T-cell (primary cell): ENCODE results near the gene PSORS1C1. TPM values are rescaled to one million over a fixed set of nuclear protein-coding genes. Genes with fewer than 3 reads are reported as not detected.
A peak's percentile ranks its signal among the peaks of the same experiment; 100 is the strongest.
"Not testable (repeated sequence)": the region's sequence is repeated elsewhere in the genome, so short reads cannot be mapped to it uniquely, and the experiment has no call there.

Experiments
- ATAC-seq, 4 experiments: fragments of 200-7000 bp in 3 of 4; fragments of 150-1000 bp in 1 of 4; cut with Tn5 transposase; replicated peaks in 1 of 4; 1 replicate in 3 of 4; 2 replicates in 1 of 4; pipeline ENCODE4 v1.10.0; 2021; ENCODE audit warnings: moderate library complexity in 3 of 4, mild to moderate bottlenecking in 2 of 4, moderate number of reproducible peaks in 1 of 4
- CTCF ChIA-PET, 2 donors: fragments of 300-600 bp; sonication (Branson Sonifier 250); formaldehyde crosslinking; loops; one replicate each; lab custom pipeline; 2022; ENCODE audit warnings: antibody characterized with exemption in 2 of 2; lab: Charles Lee
- POLR2A ChIA-PET, 2 donors: fragments of 300-600 bp; sonication (Branson Sonifier 250); formaldehyde crosslinking; loops; one replicate each; lab custom pipeline; 2022; ENCODE audit warnings: antibody characterized with exemption in 2 of 2; lab: Charles Lee
- DNase-seq, 35 experiments: peaks; one replicate each; pipeline versions ENCODE4 v3.0.0 to v3.0.0-alpha.2; 2013 to 2023
- H3K27ac ChIP-seq: one replicate; pipeline ENCODE4 v1.5.1; 2013; ENCODE audit warnings: low read length
- H3K27me3 ChIP-seq, 2 experiments: replicated peaks in 1 of 2; 1 replicate in 1 of 2; 2 replicates in 1 of 2; pipeline versions ENCODE4 v1.6.1 to v1.7.0; 2013; ENCODE audit warnings: low read length in 1 of 2, mixed read lengths in 1 of 2; ENCODE audit not compliant: control insufficient read depth in 2 of 2, insufficient read depth in 2 of 2; ENCODE audit errors: extremely low read depth in 1 of 2
- H3K36me3 ChIP-seq, 2 donors: 1 replicate in 1 of 2; 2 replicates in 1 of 2; pipeline versions ENCODE4 v1.6.1 to v1.7.0; 2013; ENCODE audit warnings: low read length in 1 of 2; ENCODE audit not compliant: control insufficient read depth in 2 of 2, insufficient read depth in 1 of 2; ENCODE audit errors: extremely low read depth in 1 of 2
- H3K4me1 ChIP-seq, 2 experiments: 1 replicate in 1 of 2; 2 replicates in 1 of 2; pipeline versions ENCODE4 v1.6.1 to v1.7.0; 2013; ENCODE audit warnings: low read length in 2 of 2, mixed read lengths in 1 of 2; ENCODE audit not compliant: insufficient read depth in 2 of 2, control insufficient read depth in 1 of 2; ENCODE audit errors: extremely low read depth in 1 of 2
- H3K4me3 ChIP-seq, 2 donors: 1 replicate in 1 of 2; 2 replicates in 1 of 2; pipeline versions ENCODE4 v1.5.1 to v1.7.0; 2013; ENCODE audit warnings: mild to moderate bottlenecking in 2 of 2, low read length in 1 of 2, moderate library complexity in 1 of 2; ENCODE audit not compliant: control insufficient read depth in 1 of 2; ENCODE audit errors: extremely low read depth in 1 of 2
- H3K9me3 ChIP-seq: 2 replicates; pipeline ENCODE4 v1.7.0; 2013
- H3K27ac Mint-ChIP-seq, 2 donors: one replicate each; pipeline ENCODE4 v1.8.0; 2020 to 2021; ENCODE audit warnings: mild to moderate bottlenecking in 2 of 2, mixed read lengths in 2 of 2
- H3K27me3 Mint-ChIP-seq, 2 donors: one replicate each; pipeline ENCODE4 v1.8.0; 2021 to 2022; ENCODE audit warnings: mixed read lengths in 2 of 2
- H3K36me3 Mint-ChIP-seq: one replicate; pipeline ENCODE4 v1.8.0; 2021; ENCODE audit warnings: mixed read lengths
- H3K4me1 Mint-ChIP-seq, 3 donors: one replicate each; pipeline ENCODE4 v1.8.0; 2020 to 2022; ENCODE audit warnings: mixed read lengths in 3 of 3, mild to moderate bottlenecking in 1 of 3
- H3K4me3 Mint-ChIP-seq, 3 donors: one replicate each; pipeline ENCODE4 v1.8.0; 2020 to 2022; ENCODE audit warnings: mild to moderate bottlenecking in 3 of 3, mixed read lengths in 3 of 3, moderate library complexity in 3 of 3
- H3K9me3 Mint-ChIP-seq, 3 donors: one replicate each; pipeline ENCODE4 v1.8.0; 2020 to 2022; ENCODE audit warnings: mixed read lengths in 3 of 3
- WGBS: methylation state at CpG from one replicate; pipeline ENCODE4 v1.1.5; 2013; ENCODE audit warnings: missing lambda C conversion rate; ENCODE audit not compliant: insufficient coverage; 5-methylcytosine and 5-hydroxymethylcytosine counted together
- total RNA-seq, 35 experiments: library from RNA in 6 of 35; stranded (reverse) in 6 of 35; fragments of 120-200 nt in 1 of 35; gene quantifications; one replicate each; pipeline versions ENCODE4 v1.2.1 to v1.2.4 and lab custom pipeline; 2013 to 2026

The PSORS1C1 gene
- total RNA-seq, 5 donors from 2014 or later (not counting 1 experiment from before 2014, with no cell fraction given) = not detected

DNA sequence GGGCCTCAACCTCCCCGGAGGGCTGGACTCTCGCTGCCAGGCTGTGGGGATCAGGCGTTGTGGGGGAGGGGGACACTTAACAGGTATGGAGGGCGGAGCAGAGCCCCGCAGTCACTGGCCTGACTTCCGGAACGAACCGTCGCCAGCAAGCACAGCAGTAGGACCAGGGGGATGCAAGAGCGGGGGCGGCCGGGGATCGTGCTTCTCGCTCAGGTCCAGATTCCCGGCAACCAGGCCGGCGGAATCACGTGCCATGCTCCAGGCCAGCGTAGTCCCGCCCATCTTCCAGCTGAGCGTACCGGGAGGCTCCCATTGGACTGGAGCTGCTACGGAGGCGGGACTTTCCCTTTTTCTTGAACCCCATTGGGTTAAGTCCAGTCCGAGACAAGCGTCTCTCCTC, 65.9 kb downstream of the PSORS1C1 start:
- Mint-ChIP-seq H3K9me3 (no peaks in the 10 kb centered on the region), H3K36me3 (no peaks in the 10 kb centered on the region), H3K27me3 (no peaks in the 10 kb centered on the region), H3K4me1 (peaks cover 9 to 29% (median 21%) of the 10 kb centered on the region in 3 donors), H3K4me3 (peak overlapping the region; percentile 72 to 86 (median 85)), H3K27ac (peak overlapping the region; percentile 64 to 85)
- Histone ChIP-seq H3K27ac (no peak overlapping the region), H3K27me3 (no peaks in the 10 kb centered on the region), H3K9me3 (no peaks in the 10 kb centered on the region), H3K4me1 (peaks cover 0 to 21% of the 10 kb centered on the region in 2 experiments), H3K4me3 (peak overlapping the region; percentile 54 to 57), H3K36me3 (no peaks in the 10 kb centered on the region)
- DNase-seq = peak in 32 of 35 experiments; percentile 21 to 82 (median 52)
- POLR2A ChIA-PET = interaction anchor here in 1 of 2 donors (0.6 kb wide), 1 partner anchor 18 kb away, joined by 3 read pairs; no protein-coding TSS in a partner anchor
- peak; percentile 86 to 100 (median 94) for ATAC-seq
- CTCF ChIA-PET = interaction anchor here in 1 of 2 donors (1.1 kb wide), 1 partner anchor 12 kb away, joined by 3 read pairs; no protein-coding TSS in a partner anchor
- 62% methylated on average over 23 of the region's 26 CpGs for WGBS

DNA sequence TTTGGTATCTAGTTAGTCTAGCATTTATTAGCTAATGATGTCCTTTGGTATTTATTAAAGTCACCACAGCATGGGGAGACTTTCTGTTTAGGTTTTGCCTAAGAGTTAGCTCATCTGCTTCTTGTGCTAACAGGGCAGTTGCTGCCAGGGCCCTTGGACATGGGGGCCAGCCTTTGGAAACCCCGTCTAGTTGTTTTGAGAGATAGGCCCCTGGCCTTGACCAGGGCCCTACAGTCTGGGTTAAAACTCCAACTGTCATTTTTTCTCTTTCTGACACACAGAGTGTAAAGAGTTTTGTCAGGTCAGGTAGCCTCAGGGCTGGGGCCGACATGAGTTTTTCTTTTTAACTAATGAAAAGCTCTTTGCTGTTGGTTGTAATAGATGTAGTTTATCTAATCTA, 68.7 kb downstream of the PSORS1C1 start:
- CTCF ChIA-PET, ATAC-seq, H3K36me3 ChIP-seq, H3K27me3 ChIP-seq, H3K9me3 ChIP-seq, H3K9me3 Mint-ChIP-seq, POLR2A ChIA-PET, H3K27me3 Mint-ChIP-seq, H3K4me3 Mint-ChIP-seq, H3K4me3 ChIP-seq, H3K27ac ChIP-seq, DNase-seq, H3K36me3 Mint-ChIP-seq, H3K27ac Mint-ChIP-seq: not testable (repeated sequence)
- WGBS = no CpG with 5 or more reads among the region's 2 CpGs
- H3K4me1 ChIP-seq = peaks cover 0 to 11% of the 10 kb centered on the region in 2 experiments
- H3K4me1 Mint-ChIP-seq = peaks cover 6 to 23% (median 14%) of the 10 kb centered on the region in 3 donors

DNA sequence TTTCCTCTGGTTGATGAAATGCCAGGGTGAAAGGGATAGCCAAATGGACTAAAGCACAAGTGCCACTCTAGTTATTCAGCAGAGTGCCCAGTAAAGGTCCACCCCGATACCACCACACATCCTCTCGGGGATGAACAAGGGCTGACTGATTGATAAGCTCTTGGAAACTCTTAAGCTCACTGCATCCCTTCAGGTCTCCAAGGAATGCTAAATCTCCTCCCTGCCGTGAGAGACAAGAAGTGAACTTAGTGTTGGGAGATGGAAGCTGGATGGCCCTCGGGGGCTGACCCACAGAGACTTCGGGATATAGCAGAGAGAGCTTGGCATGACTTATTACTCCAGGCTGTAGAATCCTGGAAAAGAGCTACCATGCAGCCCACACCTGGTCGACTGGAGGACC, 69.3 kb downstream of the PSORS1C1 start:
- H3K36me3 Mint-ChIP-seq, CTCF ChIA-PET, POLR2A ChIA-PET, H3K4me3 ChIP-seq, H3K36me3 ChIP-seq, H3K27me3 ChIP-seq, H3K4me3 Mint-ChIP-seq, H3K27ac ChIP-seq, H3K27ac Mint-ChIP-seq, ATAC-seq, H3K9me3 Mint-ChIP-seq, H3K27me3 Mint-ChIP-seq, H3K4me1 ChIP-seq, H3K9me3 ChIP-seq, DNase-seq: not testable (repeated sequence)
- WGBS = 100% methylated on average over 2 of the region's 6 CpGs
- H3K4me1 Mint-ChIP-seq = peaks cover 2 to 17% (median 13%) of the 10 kb centered on the region in 3 donors

DNA sequence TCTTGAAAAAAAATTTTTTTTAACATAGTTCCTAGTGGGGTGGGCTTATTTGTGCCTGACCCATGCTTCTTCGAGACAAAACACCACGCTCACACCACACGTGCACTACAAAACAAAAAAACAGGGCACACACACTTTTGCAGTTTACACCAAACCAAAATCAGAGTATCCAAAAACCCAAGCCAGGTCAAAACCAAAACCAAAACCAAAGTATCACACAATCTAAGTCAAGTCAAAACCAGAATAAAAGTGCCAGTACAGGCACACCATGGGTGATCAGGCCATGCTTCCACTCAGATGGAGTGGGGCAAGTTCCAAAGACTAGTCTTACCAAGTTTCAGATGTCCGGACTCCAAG, 71.1 kb downstream of the PSORS1C1 start:
- CTCF ChIA-PET, H3K4me3 Mint-ChIP-seq, H3K27ac Mint-ChIP-seq, ATAC-seq, H3K27me3 Mint-ChIP-seq, H3K4me1 Mint-ChIP-seq, DNase-seq, H3K4me3 ChIP-seq, H3K9me3 Mint-ChIP-seq, H3K9me3 ChIP-seq, H3K27me3 ChIP-seq, H3K27ac ChIP-seq, POLR2A ChIA-PET, H3K4me1 ChIP-seq, H3K36me3 Mint-ChIP-seq, H3K36me3 ChIP-seq: not testable (repeated sequence)
- WGBS = 86% methylated on average over 2 of the region's 4 CpGs

DNA sequence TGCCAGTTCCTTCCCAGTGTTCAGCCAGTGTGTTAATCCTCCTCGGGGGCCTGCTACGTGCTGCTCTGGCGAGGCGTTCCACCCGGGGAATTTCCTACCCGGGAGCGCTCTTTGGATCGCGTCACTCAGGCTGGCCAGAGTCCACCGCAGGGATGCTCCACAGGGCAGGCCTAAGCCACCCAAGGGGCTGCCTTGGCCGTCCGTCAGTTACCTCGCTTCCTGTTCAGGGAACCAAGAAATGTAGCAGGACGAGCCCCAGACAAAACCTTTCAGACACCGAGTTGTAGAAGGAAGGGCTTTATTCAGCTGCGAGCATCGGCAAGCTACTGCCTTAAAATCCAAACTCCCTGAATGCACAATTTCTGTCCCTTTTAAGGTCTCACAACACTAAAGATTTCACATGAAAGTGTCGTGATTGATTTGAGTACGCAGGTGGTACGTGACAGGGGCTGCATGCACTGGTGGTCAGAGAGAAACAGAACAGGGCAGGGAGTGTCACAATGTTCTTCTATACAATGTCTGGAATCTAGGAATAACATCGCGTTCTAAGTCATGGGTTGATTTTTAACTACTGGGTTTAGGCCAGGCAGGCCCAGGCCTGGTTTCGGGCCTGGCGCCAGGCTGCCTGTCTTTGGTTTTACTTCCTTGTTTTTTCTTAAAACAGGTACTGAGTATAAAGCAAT, 71.6 kb downstream of the PSORS1C1 start:
- peaks cover 0 to 2% (median 0%) of the 10 kb centered on the region in 3 donors for H3K4me1 Mint-ChIP-seq
- POLR2A ChIA-PET = no interaction called here
- DNase-seq = no peak
- Histone ChIP-seq H3K4me3 (no peak overlapping the region), H3K36me3 (no peaks in the 10 kb centered on the region), H3K4me1 (no peaks in the 10 kb centered on the region), H3K27me3 (no peaks in the 10 kb centered on the region), H3K9me3 (no peaks in the 10 kb centered on the region), H3K27ac (no peak overlapping the region)
- H3K27me3 Mint-ChIP-seq = no peaks in the 10 kb centered on the region
- no peak for ATAC-seq
- CTCF ChIA-PET = no interaction called here
- H3K27ac Mint-ChIP-seq = no peak overlapping the region
- H3K4me3 Mint-ChIP-seq = no peak overlapping the region
- no peaks in the 10 kb centered on the region for H3K36me3 Mint-ChIP-seq
- no peaks in the 10 kb centered on the region for H3K9me3 Mint-ChIP-seq
- 92% methylated on average over 17 of the region's 24 CpGs for WGBS

DNA sequence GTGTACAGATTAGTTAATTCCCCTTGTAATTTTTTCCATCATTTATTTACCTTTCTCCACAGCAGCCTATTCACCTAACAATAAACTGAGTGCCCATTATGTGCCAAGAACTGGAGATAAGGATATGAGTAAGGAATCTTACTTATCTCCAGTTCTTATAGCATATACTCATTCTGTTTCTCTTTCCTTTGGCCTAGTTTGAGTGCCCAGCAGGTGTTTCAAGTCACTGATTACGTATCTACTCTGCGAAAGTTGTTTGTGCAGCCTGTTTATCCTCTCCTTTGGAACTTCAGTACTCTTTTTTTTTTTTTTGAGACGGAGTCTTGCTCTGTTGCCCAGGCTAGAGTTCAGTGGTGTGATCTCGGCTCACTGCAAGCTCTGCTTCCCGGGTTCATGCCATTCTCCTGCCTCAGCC, 73.2 kb downstream of the PSORS1C1 start:
- H3K27ac ChIP-seq = no peak overlapping the region
- Mint-ChIP-seq H3K9me3 (no peaks in the 10 kb centered on the region), H3K4me3 (no peak overlapping the region), H3K27ac (no peak overlapping the region), H3K27me3 (no peaks in the 10 kb centered on the region), H3K36me3 (no peaks in the 10 kb centered on the region), H3K4me1 (peaks cover 0 to 4% (median 0%) of the 10 kb centered on the region in 3 donors)
- H3K4me3 ChIP-seq = no peak overlapping the region
- no peaks in the 10 kb centered on the region for H3K36me3 ChIP-seq
- H3K4me1 ChIP-seq = no peaks in the 10 kb centered on the region
- H3K9me3 ChIP-seq = no peaks in the 10 kb centered on the region
- CTCF ChIA-PET = no interaction called here
- no peaks in the 10 kb centered on the region for H3K27me3 ChIP-seq
- POLR2A ChIA-PET = no interaction called here
- WGBS = no CpG with 5 or more reads among the region's 5 CpGs
- ATAC-seq (no peak), DNase-seq (no peak)
